ENCODE measurements around the gene GLB1L.
A peak's percentile ranks its signal among the peaks of the same experiment; 100 is the strongest.
"Not testable (repeated sequence)": the region's sequence is repeated elsewhere in the genome, so short reads cannot be mapped to it uniquely, and the experiment has no call there.

GLB1L gene

GRCh38 chr2:219245148-219245898, at the start of gene GLB1L, which contains the start of gene STK16:
Gene GLB1L (minus strand): TSS chr2:219245444. CDS start chr2:219243573, 1,871 bp downstream.
Gene STK16 (plus strand): TSS chr2:219245479. CDS start chr2:219246000, 521 bp downstream.
- peak; percentile 84 to 88 for DNase-seq

DNA sequence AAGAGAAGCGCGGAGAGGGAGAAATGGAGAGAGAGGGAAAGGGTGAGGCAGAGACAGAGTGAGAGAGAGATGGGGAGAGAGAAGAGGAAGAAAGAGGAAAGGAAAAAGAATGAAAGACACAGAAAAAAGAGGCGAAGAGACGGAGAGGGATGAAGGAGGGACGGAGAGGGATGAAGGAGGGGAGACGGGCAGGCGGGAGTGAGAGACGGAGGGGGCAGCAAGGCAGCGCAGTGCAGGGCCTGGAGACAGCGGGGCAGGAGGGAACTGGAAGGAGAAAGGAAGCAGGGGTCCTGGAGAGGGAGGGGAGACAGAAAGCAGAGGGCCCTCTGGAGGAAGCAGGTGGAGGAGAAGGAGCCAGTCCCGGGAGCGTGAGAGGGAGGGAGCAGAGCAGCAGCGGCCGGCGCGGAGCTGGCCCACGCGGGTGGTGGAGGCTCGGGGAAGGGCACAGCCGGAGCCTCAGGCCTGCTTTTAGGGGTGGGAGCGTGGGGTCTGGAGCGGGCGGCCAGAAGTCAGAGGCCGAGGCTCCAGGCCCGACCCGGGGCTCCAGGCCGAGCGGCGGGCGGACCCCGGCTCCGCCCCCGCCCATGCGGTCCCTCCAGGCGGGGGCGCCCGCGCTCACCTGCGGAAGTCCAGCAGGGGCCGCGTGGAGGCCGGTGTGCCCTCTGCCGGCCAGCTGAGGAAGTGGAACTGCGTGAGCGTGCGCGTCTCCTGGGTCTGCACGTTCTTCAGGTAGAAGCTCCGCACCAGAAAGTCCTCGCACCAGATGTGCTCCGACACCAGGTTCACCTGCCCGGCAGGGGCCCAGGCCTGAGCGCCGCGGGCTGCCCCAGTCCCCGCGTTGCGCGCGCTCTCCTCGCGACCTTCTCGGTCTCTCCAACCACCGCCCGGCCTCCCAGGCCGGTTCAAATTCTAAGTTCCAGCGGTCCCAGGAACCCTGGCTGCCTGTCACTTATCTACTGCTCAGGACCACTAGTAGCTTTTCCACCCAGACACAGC, 49.4 kb upstream of the GLB1L start:
- DNase-seq: peak; percentile 85 to 89

DNA sequence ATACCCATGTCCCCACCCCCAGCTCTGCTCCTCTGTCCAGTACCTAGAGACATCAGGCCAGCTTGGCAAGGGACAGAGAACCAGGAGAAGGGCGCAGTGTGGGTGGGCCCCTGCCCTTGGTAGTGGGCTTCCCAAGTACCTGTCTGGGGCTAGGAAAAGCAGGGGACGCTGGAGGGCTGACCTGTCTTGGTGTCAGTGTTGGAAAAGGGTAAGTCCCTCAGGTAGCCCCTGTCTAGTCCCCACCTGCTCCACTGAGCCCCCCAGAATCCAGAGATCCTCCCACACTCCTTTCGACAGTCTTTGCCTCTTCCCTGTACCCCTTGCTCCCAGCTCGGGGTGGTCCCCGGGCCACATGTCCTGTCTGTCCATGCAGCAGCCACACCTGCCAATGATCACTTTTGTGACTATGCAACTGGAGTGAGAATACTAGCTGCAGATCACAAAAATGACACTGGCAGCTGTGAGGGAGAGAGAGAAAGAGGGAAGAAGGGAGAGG, 48.5 kb upstream of the GLB1L start:
- no peak for DNase-seq

GRCh38 chr2:219292616-219293015, 47.4 kb upstream of the GLB1L start:
- no peak for DNase-seq

DNA sequence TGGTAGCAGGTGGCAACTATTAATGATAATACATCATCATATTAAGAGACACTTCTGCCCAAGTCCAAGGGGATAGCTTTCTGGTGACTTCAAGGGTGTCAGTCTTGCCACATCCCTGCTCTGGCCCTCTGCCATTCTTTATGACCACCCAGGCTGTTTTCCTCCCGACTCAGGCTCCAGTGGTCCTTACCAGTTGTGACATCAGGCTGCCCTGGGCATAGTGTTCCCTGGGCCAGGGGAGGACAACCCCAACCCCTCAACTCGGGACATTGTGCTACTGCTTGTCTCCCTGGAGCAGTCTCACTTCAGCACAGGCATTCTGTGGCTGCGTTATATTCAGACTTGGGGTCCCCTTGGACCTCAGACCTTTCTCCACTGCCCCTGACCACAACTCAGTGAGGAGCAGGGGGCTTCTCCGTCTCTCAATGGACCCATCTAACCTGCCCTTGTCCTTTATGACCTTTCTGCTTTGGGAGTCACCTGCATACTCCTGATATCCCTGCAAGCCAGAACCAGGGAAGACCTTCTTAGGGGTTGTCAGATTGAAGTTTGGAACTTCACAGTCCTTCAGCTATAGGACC, 46.8 kb upstream of the GLB1L start:
- no peak for DNase-seq

DNA sequence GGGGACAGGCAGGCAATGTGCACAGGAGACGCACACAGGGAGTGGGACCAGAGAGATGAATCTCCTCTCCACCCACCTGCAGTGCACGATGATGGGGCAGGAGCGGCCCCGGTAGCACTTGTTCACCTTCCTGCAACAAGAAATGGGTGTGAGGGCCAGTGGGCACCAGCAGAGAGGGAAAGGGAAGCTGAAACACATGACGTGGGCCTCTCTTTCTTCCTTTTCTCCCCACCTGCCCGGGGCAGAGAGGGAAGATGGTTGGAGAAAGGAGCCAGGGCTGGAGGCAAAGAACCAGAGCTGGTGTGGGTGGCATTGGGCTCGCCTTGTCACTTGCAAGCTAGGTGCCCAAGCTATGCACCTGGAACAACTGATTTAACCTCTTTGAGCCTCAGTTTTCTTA, 46.1 kb upstream of the GLB1L start:
- DNase-seq: no peak

DNA sequence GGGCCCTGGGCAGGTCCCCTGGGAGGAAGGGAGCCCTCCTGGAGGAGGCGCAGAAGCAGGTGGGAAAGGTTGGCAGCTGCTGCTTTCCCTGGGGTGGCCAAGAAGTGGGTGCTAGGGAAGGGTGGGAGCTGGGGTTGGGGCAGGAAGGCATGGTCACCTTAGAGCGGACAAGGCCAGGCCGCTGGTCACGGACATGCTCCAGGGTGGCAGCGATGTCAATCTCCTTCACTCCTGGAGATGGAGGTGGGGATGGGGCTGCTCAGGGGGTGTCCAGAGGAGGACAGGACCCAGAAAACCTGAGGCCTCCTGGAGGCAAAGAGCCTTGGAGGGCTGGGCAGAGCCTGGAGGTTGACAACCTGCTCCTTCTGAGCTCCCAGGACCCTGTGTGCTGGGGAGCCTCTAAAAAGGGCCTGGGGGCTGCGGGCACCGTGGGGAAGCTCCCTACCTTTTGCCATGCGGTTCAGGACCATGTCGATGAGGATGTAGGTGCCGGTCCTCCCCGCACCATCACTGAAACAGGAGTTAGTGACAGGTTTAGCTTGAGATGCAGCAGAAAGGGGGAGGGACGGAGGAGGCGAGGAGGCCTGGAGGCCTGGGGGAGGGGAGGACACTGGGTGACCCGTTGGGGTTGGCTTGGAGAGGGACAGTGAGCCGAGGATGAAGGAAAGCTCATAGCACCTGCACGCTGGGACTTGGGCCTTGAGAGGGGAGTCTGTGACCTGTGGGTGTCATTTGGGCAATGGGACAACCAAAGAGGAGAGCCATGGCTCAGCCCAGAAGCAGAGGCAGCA, 45.3 kb upstream of the GLB1L start:
- DNase-seq: no peak

- no peak for DNase-seq
These were observed 44.5 kb upstream of the GLB1L start for GRCh38 chr2:219289537-219290361.

DNA sequence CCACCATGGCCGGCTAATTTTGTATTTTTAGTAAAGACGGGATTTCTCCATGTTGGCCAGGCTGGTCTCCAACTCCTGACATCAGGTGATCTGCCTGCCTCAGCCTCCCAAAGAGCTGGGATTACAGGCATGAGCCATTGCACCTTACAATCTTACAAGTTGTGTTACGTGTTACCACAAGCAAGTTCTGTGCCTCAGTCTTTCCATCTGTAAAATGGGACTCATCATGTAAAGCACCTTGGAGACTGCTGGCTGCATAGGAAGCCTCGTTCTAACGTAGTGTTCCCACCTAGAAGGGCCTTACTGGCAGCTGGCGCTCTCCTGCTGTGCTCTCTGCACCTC, 43.9 kb upstream of the GLB1L start:
- DNase-seq: no peak

- no peak for DNase-seq
These were observed 42.5 kb upstream of the GLB1L start for GRCh38 chr2:219287580-219288265.

GRCh38 chr2:219287116-219287440, 41.8 kb upstream of the GLB1L start:
- DNase-seq: not testable (repeated sequence)

GRCh38 chr2:219286436-219287115, 41.3 kb upstream of the GLB1L start:
- no peak for DNase-seq

DNA sequence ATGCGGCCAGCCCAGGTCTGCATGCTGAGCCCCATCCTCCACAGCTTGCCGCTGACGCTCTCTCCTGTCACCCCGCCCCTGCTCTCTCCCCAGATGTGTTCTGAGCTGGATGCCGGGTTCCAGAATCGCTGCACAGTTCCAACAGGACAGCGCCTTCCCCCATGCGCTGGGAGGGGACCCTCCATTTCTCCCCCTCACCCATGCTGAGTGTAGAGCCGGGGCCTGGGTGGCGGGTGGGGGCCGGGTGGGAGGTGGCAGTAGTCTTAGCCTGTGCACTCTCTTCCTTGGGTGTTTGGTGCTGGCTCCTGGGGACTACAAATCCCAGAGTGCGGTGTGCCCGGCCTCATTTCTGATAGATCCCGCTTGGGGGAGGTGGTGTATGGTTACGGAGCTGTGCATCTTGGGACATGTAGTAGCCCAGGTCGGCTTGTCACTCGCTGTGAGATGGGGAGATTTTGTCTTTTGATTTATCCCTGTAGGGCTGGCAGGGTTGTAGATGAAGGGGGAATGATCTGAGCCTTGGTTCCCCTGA, 40.7 kb upstream of the GLB1L start:
- DNase-seq: no peak

- no peak for DNase-seq
These were observed 40.1 kb upstream of the GLB1L start for GRCh38 chr2:219285373-219285735.

DNA sequence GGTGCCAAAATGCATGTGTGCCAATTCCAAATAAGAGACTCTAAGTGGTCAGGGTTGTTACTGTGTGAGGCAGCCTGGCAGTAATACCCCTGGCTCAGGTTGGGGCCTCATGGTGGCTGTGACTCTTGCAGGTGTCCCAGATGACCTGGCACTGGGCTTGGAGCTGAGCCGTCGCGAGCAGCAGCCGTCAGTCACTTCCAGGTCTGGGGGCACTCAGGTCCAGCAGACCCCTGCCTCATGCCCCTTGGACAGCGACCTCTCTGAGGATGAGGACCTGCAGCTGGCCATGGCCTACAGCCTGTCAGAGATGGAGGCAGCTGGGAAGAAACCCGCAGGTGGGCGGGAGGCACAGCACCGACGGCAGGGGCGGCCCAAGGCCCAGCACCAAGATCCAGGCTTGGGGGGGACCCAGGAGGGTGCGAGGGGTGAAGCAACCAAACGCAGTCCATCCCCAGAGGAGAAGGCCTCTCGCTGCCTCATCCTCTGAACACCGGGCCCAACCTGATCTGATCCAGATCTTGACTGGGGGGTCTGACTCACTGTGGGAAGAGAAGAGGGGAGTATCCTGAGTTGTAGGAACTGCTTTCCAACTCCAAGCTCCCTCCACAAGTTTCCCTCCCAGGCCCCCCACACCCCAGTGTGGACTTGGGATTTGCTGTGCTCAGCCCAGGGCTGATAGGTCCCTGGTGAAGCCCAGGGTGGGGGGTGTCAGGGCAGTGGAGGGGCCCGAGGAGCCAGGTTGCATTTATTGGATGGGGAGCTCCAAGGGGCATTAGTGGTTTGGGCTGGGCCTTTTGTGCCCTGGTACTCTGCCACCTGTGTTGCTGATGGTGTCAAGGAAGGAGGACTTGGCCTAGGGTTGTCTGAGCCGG, 39.5 kb upstream of the GLB1L start:
- no peak for DNase-seq

DNA sequence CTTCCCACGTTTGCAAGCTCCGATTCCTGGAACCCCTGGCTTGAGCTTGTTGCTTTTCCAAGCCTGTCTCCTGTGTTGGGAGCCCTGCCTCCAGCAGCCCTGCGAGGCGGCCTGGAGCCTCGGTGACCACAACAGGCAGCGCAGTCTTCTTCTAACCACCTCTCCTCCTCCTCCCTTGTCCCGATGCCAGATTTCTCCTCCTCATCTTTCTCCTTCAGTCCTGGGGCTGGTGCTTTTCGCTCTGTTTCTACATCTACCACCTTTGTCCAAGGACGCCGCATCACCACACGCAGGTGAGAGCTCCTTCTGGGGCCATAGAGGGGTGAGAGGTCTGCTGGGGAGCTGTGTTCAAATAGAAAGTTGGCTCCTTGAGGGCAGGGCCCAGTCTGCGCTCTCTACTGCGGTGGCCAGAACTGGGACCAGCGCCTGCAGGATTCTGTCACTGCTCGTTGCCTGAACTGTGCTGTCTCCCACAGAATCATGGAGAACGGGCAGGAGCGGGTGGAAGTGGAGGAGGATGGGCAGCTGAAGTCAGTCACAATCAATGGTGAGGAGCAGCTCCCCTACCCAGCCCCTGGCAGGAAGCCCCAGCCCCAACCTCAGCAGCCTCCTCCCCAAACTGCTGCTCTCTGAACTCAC, 37.8 kb upstream of the GLB1L start:
- no peak for DNase-seq

DNA sequence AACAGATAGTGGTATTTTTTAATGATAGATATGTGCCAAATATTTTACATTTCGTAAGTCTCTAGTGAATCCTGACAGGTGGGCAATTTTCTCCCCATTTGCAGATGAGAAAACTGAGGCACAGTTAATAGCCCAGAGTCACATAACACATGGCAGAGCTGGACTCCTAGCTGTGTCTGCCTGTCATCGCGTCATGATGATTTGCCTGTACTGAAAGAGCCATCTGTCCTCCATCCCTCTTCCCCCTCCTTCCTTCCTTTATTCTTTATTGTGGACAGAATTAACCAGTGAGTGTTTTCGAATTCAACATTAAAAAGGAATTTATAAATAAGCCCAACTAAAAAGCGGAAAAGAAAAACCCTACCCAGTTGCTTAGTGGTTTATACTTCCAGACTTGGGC, 37.1 kb upstream of the GLB1L start:
- no peak for DNase-seq

DNA sequence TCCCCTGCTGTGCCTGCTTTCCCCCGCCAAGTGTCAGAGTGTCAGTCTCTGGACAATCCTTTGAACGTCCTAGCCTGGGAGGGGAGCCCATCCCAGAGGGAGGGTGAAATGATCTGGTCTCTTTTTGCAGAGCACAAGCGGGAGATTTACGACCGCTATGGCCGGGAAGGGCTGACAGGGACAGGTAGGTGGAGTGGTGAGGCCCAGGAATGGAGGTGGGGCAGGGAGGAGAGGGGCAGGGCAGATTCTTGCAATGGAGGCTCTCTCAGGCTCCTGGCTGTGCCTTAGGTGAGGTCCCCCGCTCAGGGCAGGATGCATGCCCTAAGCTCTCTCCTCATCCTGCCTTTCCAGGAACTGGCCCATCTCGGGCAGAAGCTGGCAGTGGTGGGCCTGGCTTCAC, 36.3 kb upstream of the GLB1L start:
- DNase-seq: no peak

DNA sequence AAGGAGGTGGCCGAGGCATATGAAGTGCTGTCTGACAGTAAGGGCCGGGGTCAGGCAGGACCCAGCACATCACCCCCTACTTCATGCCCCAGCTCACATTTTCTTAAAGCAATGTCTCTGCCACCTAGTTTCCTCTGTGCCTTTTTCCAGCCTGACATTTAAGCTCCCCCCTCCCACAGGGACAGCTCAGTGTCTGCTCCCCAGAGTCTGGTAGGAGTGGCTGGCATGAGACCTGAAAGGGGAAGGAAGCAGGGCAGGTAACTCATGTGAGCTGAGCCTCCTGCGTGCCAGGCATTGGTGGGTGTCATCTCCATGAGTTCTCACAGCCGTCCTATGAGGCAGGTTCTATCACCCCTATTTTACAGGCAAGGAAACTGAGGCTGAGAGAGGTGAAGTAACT, 35.4 kb upstream of the GLB1L start:
- no peak for DNase-seq
